ENCODE results near the gene CWC25. TPM values are rescaled to one million over a fixed set of nuclear protein-coding genes. Genes with fewer than 3 reads are reported as not detected.

CWC25 gene
- total and polyA plus RNA-seq, 2 of the 13 experiments (the other 11 are each of a cell fraction or from before 2014, with no cell fraction given) = 15.6 to 22.7 TPM

GRCh38 chr17:38871247-38872015 lies 46.3 kb upstream of the CWC25 start (continued):
- TF ChIP-seq ZNF558 (CRISPR knock-in tag; IDR thresholded peaks at IDR 0.05; ENCODE audit: borderline replicate concordance) = peak; percentile 92; the same call in 1 of the 2 replicates
- no peak for TF ChIP-seq SYNCRIP (IDR thresholded peaks at IDR 0.05; ENCODE audit: insufficient read depth, low read depth, low read length)
- TF ChIP-seq POLR2A (IDR thresholded peaks at IDR 0.05; ENCODE audit: insufficient read depth in 1 of 2, low read depth in 2 of 2, low read length in 2 of 2) = peak; percentile 59 to 65
- TF ChIP-seq ZBTB39 (CRISPR knock-in tag; IDR thresholded peaks at IDR 0.05) = no peak
- TF ChIP-seq ZSCAN31 (CRISPR knock-in tag; IDR thresholded peaks at IDR 0.05; ENCODE audit: low read depth) = 0 out of 2 replicates have a peak, but pooled peaks have one; percentile 45
- TF ChIP-seq ZNF83 (CRISPR knock-in tag; IDR thresholded peaks at IDR 0.05; ENCODE audit: borderline replicate concordance) = no peak
- TF ChIP-seq STAT6 (CRISPR knock-in tag; IDR thresholded peaks at IDR 0.05; ENCODE audit: borderline replicate concordance) = no peak
- TF ChIP-seq TEAD3 (CRISPR knock-in tag; optimal IDR thresholded peaks at IDR 0.05; ENCODE audit: borderline replicate concordance) = peak; percentile 87
- TF ChIP-seq CHD2 (IDR thresholded peaks at IDR 0.05; ENCODE audit: low read depth, low read length) = peak; percentile 40; the same call in 1 of the 2 replicates
- TF ChIP-seq TMF1 (CRISPR knock-in tag; IDR thresholded peaks at IDR 0.05; ENCODE audit: low read depth) = no peak
- TF ChIP-seq ZNF180 (CRISPR knock-in tag; IDR thresholded peaks at IDR 0.05; ENCODE audit: borderline replicate concordance, low read depth) = no peak
- TF ChIP-seq SATB2 (CRISPR knock-in tag; IDR thresholded peaks at IDR 0.05) = no peak
- no peak for TF ChIP-seq MTF2 (CRISPR knock-in tag; IDR thresholded peaks at IDR 0.05; ENCODE audit: borderline replicate concordance)
- no peak for TF ChIP-seq GZF1 (CRISPR knock-in tag; IDR thresholded peaks at IDR 0.05)
- TF ChIP-seq FLYWCH1 (CRISPR knock-in tag; IDR thresholded peaks at IDR 0.05) = no peak; the same call in 1 of the 2 replicates
- TF ChIP-seq ZKSCAN8 (CRISPR knock-in tag; IDR thresholded peaks at IDR 0.05; ENCODE audit: borderline replicate concordance) = peak; percentile 86; the same call in 1 of the 2 replicates
- 0 out of 2 replicates have a peak, but pooled peaks have one; percentile 36 for TF ChIP-seq TIGD3 (CRISPR knock-in tag; IDR thresholded peaks at IDR 0.05; ENCODE audit: borderline replicate concordance)
- 0 out of 2 replicates have a peak, but pooled peaks have one; percentile 22 for TF ChIP-seq ZNF276 (CRISPR knock-in tag; IDR thresholded peaks at IDR 0.05; ENCODE audit: low read depth)
- TF ChIP-seq U2AF1 (optimal IDR thresholded peaks at IDR 0.05; ENCODE audit: low read depth, low read length) = no peak
- TF ChIP-seq ZNF101 (CRISPR knock-in tag; IDR thresholded peaks at IDR 0.05; ENCODE audit: borderline replicate concordance, low read depth) = no peak
- TF ChIP-seq SMARCC2 (IDR thresholded peaks at IDR 0.05) = 0 out of 2 replicates have a peak, but pooled peaks have one; percentile 59
- TF ChIP-seq STAT5B (CRISPR knock-in tag; IDR thresholded peaks at IDR 0.05) = 0 out of 2 replicates have a peak, but pooled peaks have one; percentile 57

Data from HepG2 (cell line).